ENCODE measurements around the gene HEXIM1.

GRCh38 chr17:45129426-45129939, 18.8 kb upstream of the HEXIM1 start:
- TF ChIP-seq CTCF (conservative IDR thresholded peaks at IDR 0.05; ENCODE audit: low read length) (no peak), EZH2phosphoT487 (IDR thresholded peaks at IDR 0.05; ENCODE audit: borderline replicate concordance, low read depth, low read length) (no peak)

Measured in OCI-LY7 (cell line).